Sciatic nerve (tissue), 2 donors: ENCODE measurements around the gene DNAJC9. TPM values are rescaled to one million over a fixed set of nuclear protein-coding genes. Genes with fewer than 3 reads are reported as not detected.

Experiments
- ATAC-seq: fragments of 200-7000 bp; cut with Tn5 transposase; one replicate; pipeline ENCODE4 v1.9.1; 2020; ENCODE audit warnings: mild to moderate bottlenecking, moderate library complexity
- DNase-seq: peaks from one replicate; pipeline ENCODE4 v3.0.0-alpha.2; 2020; ENCODE audit warnings: low spot score
- intact Hi-C: fragments of 100-400 bp; cut with DNase I; formaldehyde crosslinking; loops from one replicate; pipeline ENCODE4 v1.14.2; 2022
- total RNA-seq: library from RNA; stranded (reverse); fragmentation: NEBNext Ultra II Directional; extraction: Animal tissue kit (Norgen Biotek cat#: 25700); gene quantifications from one replicate; pipeline ENCODE4 v1.2.1, GENCODE V29; 2021
- donor health status: DM: no; HTN: no; CAD: no.
- donor health status: DM: no; HTN: no; CAD: no.

DNAJC9 gene
- total RNA-seq, 1 donor from 2014 or later: 13.1 TPM

GRCh38 chr10:73246322-73246645 is 771 bp downstream of the DNAJC9 start:
- DNase-seq (no peak), ATAC-seq (no peak)
- intact Hi-C loops: no loop called here

- ATAC-seq (no peak), DNase-seq (no peak)
- intact Hi-C loops: no loop called here
These were observed 2.1 kb downstream of the DNAJC9 start for GRCh38 chr10:73244866-73245477.

- intact Hi-C loops: no loop called here
- ATAC-seq: no peak
- no peak for DNase-seq
These were observed 7.1 kb downstream of the DNAJC9 start for GRCh38 chr10:73239908-73240307.

- ATAC-seq (no peak), DNase-seq (no peak)
- intact Hi-C loops: no loop called here
These were observed 8.0 kb downstream of the DNAJC9 start for GRCh38 chr10:73238990-73239566.

- no peak for DNase-seq
- ATAC-seq: no peak
- intact Hi-C loops: no loop called here
These were observed 12.4 kb downstream of the DNAJC9 start for GRCh38 chr10:73234695-73235094.

- DNase-seq (no peak), ATAC-seq (no peak)
- intact Hi-C loops: no loop called here
These were observed 13.2 kb downstream of the DNAJC9 start for GRCh38 chr10:73233883-73234282.

GRCh38 chr10:73232887-73233286 is 14.2 kb downstream of the DNAJC9 start:
- intact Hi-C loops: no loop called here
- DNase-seq (no peak), ATAC-seq (no peak)

GRCh38 chr10:73229567-73229966 is 17.5 kb downstream of the DNAJC9 start:
- intact Hi-C loops: no loop called here
- ATAC-seq: no peak
- DNase-seq: no peak

- ATAC-seq: no peak
These were observed 18.8 kb downstream of the DNAJC9 start for GRCh38 chr10:73228247-73228646.

GRCh38 chr10:73226663-73227062 is 20.4 kb downstream of the DNAJC9 start:
- intact Hi-C loops: no loop called here
- ATAC-seq: no peak

More at GRCh38 chr10:73228247-73228646, 18.8 kb downstream of the DNAJC9 start:
- intact Hi-C loops: no loop called here
- DNase-seq: no peak

GRCh38 chr10:73225518-73225917 is 21.5 kb downstream of the DNAJC9 start:
- ATAC-seq (no peak), DNase-seq (no peak)
- intact Hi-C loops: no loop called here

More at GRCh38 chr10:73226663-73227062, 20.4 kb downstream of the DNAJC9 start:
- no peak for DNase-seq

GRCh38 chr10:73220989-73221388 is 26.1 kb downstream of the DNAJC9 start:
- no peak for ATAC-seq
- DNase-seq: no peak
- intact Hi-C loops: no loop called here

GRCh38 chr10:73219384-73219783 is 27.7 kb downstream of the DNAJC9 start:
- no peak for ATAC-seq
- DNase-seq: no peak
- intact Hi-C loops: no loop called here

GRCh38 chr10:73218431-73219191 is 28.4 kb downstream of the DNAJC9 start:
- no peak for DNase-seq
- intact Hi-C loops: no loop called here
- ATAC-seq: no peak

- no peak for ATAC-seq
- DNase-seq: no peak
- intact Hi-C loops: no loop called here
These were observed 29.4 kb downstream of the DNAJC9 start for GRCh38 chr10:73217628-73218027.

GRCh38 chr10:73215749-73216148 is 31.3 kb downstream of the DNAJC9 start:
- intact Hi-C loops: no loop called here
- ATAC-seq: no peak
- DNase-seq: no peak

GRCh38 chr10:73211106-73211811 is 35.8 kb downstream of the DNAJC9 start:
- ATAC-seq: no peak
- intact Hi-C loops: no loop called here
- no peak for DNase-seq

- ATAC-seq (no peak), DNase-seq (no peak)
- intact Hi-C loops: no loop called here
These were observed 36.5 kb downstream of the DNAJC9 start for GRCh38 chr10:73210395-73211105.

GRCh38 chr10:73209705-73210104 is 37.4 kb downstream of the DNAJC9 start:
- no peak for DNase-seq
- intact Hi-C loops: no loop called here
- ATAC-seq: no peak
